ENCODE results near the gene KCNE2.

DNA sequence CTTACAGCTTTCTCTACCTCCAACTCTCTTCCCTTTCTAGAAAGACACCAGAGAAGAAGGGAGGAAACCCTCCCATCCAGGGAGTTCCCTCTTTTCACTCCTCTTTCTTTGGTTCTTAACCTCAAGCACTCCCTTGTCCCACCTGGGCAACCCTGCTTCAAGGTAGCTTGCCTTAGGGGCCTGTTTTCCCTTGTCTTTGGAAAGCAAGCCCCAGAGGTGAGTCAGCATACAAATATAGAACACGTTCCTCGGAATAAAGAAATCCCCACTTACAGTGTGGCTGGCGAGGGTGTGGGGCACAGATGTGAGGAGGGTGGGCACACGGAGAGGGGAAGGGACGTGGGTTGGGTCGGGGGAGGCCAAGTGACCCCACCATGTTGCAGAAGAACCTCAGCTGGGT is 26.1 kb upstream of the KCNE2 start:
- no peak for TF ChIP-seq CTCF (IDR thresholded peaks at IDR 0.05)
- TF ChIP-seq POLR2A (IDR thresholded peaks at IDR 0.05), result no peak
- TF ChIP-seq POLR2AphosphoS5 (IDR thresholded peaks at IDR 0.05), result no peak
- TF ChIP-seq EP300 (IDR thresholded peaks at IDR 0.05), result no peak

Data from upper lobe of left lung (tissue), 4 donors.